B cell (primary cell): ENCODE results near the gene PLEKHG3.

ENCODE experiments used
- EZH2 ChIP-seq: IDR thresholded peaks from 2 replicates; pipeline ENCODE4 v1.6.1; 2012; ENCODE audit warnings: borderline replicate concordance, low read depth, mild to moderate bottlenecking, moderate library complexity, low read length; ENCODE audit not compliant: insufficient read depth, poor library complexity, severe bottlenecking
- TF ChIP-seq, protein P1 (sequence below): fragments of 200-600 bp; IDR thresholded peaks from one replicate; pipeline ENCODE4 v1.8.0; 2022; ENCODE audit warnings: antibody characterized with exemption, mild to moderate bottlenecking

DNA sequence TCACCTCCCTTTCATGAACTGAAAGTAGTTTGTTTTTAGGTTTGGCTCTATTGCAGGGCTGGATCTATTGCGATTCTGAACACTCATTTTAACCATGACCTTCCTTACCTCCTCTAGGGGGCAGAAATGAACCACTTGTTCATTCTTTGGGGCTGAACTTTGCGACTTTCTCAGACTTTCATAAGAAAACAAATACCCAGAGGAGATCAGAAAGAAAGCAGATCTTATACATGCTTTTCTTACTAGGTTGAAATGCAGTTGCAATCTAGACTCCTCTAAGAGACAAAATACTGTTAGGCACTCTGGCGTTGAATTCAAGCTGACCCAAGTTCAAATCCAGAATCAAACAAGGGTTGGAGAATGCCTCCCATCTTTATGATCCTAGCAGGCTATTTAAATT, 32.6 kb upstream of the PLEKHG3 start:
- TF ChIP-seq, protein P1, sequence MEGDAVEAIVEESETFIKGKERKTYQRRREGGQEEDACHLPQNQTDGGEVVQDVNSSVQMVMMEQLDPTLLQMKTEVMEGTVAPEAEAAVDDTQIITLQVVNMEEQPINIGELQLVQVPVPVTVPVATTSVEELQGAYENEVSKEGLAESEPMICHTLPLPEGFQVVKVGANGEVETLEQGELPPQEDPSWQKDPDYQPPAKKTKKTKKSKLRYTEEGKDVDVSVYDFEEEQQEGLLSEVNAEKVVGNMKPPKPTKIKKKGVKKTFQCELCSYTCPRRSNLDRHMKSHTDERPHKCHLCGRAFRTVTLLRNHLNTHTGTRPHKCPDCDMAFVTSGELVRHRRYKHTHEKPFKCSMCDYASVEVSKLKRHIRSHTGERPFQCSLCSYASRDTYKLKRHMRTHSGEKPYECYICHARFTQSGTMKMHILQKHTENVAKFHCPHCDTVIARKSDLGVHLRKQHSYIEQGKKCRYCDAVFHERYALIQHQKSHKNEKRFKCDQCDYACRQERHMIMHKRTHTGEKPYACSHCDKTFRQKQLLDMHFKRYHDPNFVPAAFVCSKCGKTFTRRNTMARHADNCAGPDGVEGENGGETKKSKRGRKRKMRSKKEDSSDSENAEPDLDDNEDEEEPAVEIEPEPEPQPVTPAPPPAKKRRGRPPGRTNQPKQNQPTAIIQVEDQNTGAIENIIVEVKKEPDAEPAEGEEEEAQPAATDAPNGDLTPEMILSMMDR, result peak; percentile 62
- TF ChIP-seq EZH2, result no peak
